HepG2 (cell line): ENCODE measurements around the gene NT5DC1. TPM values are rescaled to one million over a fixed set of nuclear protein-coding genes. Genes with fewer than 3 reads are reported as not detected.
A peak's percentile ranks its signal among the peaks of the same experiment; 100 is the strongest.

Source experiments
- ARNT2 ChIP-seq: sonication (generic); formaldehyde crosslinking; IDR thresholded peaks from 2 replicates; pipeline ENCODE4 v1.8.0; 2022; ENCODE audit warnings: mild to moderate bottlenecking, low read depth, missing genetic modification reagents, moderate library complexity
- FLYWCH1 ChIP-seq: sonication (generic); formaldehyde crosslinking; IDR thresholded peaks from 2 replicates; pipeline ENCODE4 v1.8.1; 2023; ENCODE audit warnings: mild to moderate bottlenecking, missing genetic modification reagents
- HBP1 ChIP-seq: IDR thresholded peaks from 2 replicates; pipeline ENCODE4 v1.6.1; 2016; ENCODE audit warnings: low read depth, control low read depth
- HNRNPLL ChIP-seq: fragments of 200-400 bp; formaldehyde crosslinking; IDR thresholded peaks from 2 replicates; pipeline ENCODE4 v1.6.1; 2017; ENCODE audit warnings: mild to moderate bottlenecking, low read depth, low read length; ENCODE audit not compliant: poor library complexity, severe bottlenecking
- IKZF4 ChIP-seq: sonication (generic); formaldehyde crosslinking; IDR thresholded peaks from 2 replicates; pipeline ENCODE4 v1.5.1; 2020; ENCODE audit warnings: borderline replicate concordance, mild to moderate bottlenecking, low read depth, missing genetic modification reagents; ENCODE audit errors: not compliant biosample characterization
- LCORL ChIP-seq, 2 experiments: fragments of 450-650 bp in 1 of 2; sonication (generic) in 1 of 2; formaldehyde crosslinking in 1 of 2; IDR thresholded peaks; 2 replicates each; pipeline versions ENCODE4 v1.5.0 to v1.6.1; 2017 to 2020; ENCODE audit warnings: antibody characterized with exemption in 1 of 2, missing genetic modification reagents in 1 of 2
- MIER3 ChIP-seq: IDR thresholded peaks from 2 replicates; pipeline ENCODE4 v1.6.1; 2016; ENCODE audit warnings: missing compliant biosample characterization, borderline replicate concordance
- NFRKB ChIP-seq: fragments of 450-650 bp; IDR thresholded peaks from 2 replicates; pipeline ENCODE4 v1.6.1; 2017
- NFYC ChIP-seq: IDR thresholded peaks from 2 replicates; pipeline ENCODE4 v1.6.1; 2016; ENCODE audit warnings: missing genetic modification reagents, missing compliant biosample characterization
- TARDBP ChIP-seq: sonication (generic); formaldehyde crosslinking; IDR thresholded peaks from 2 replicates; pipeline ENCODE4 v1.8.0; 2022; ENCODE audit warnings: mild to moderate bottlenecking, missing genetic modification reagents
- ZBTB3 ChIP-seq: sonication (generic); formaldehyde crosslinking; IDR thresholded peaks from 2 replicates; pipeline ENCODE4 v1.4.0; 2020; ENCODE audit warnings: low read depth, mild to moderate bottlenecking, moderate library complexity, missing genetic modification reagents, borderline replicate concordance
- ZNF20 ChIP-seq: sonication (generic); formaldehyde crosslinking; IDR thresholded peaks from 2 replicates; pipeline ENCODE4 v1.4.0; 2020; ENCODE audit warnings: mild to moderate bottlenecking, moderate library complexity, missing genetic modification reagents
- ZNF451 ChIP-seq: sonication (generic); formaldehyde crosslinking; IDR thresholded peaks from 2 replicates; pipeline ENCODE4 v1.5.0; 2020; ENCODE audit warnings: mild to moderate bottlenecking, missing genetic modification reagents
- ZNF512 ChIP-seq: sonication (generic); formaldehyde crosslinking; IDR thresholded peaks from 2 replicates; pipeline ENCODE4 v1.4.0; 2020; ENCODE audit warnings: mild to moderate bottlenecking, missing genetic modification reagents
- ZNF740 ChIP-seq: sonication (generic); formaldehyde crosslinking; IDR thresholded peaks from 2 replicates; pipeline ENCODE4 v1.4.0; 2020; ENCODE audit warnings: missing genetic modification reagents
- ZNF780A ChIP-seq: sonication (generic); formaldehyde crosslinking; IDR thresholded peaks from 2 replicates; pipeline ENCODE4 v1.8.0; 2022; ENCODE audit warnings: mild to moderate bottlenecking, missing genetic modification reagents, moderate library complexity
- ZNF792 ChIP-seq: IDR thresholded peaks from 2 replicates; pipeline ENCODE4 v1.6.1; 2016
- ZNF816 ChIP-seq: sonication (generic); formaldehyde crosslinking; IDR thresholded peaks from 2 replicates; pipeline ENCODE4 v1.8.0; 2022; ENCODE audit warnings: missing genetic modification reagents, mild to moderate bottlenecking, borderline replicate concordance
- polyA plus RNA-seq, 8 experiments: library from polyadenylated mRNA; depleted of rRNA in 3 of 8; stranded (reverse) in 7 of 8; unstranded in 1 of 8; fragments of >200 nt; fragmentation: Illumina TruSeq in 4 of 8; extraction: Trizol in 4 of 8; gene quantifications; 2 replicates each; pipeline versions ENCODE4 v1.2.1 to v1.2.3, GENCODE V29; 2011 to 2016; ENCODE audit warnings: low read depth in 4 of 8, missing spikeins in 1 of 8, mixed read lengths in 1 of 8; ENCODE audit not compliant: insufficient read depth in 1 of 8
- total RNA-seq, 5 experiments: library from RNA; depleted of rRNA; stranded (reverse); fragments of >200 nt; fragmentation: Illumina TruSeq; extraction: Trizol; gene quantifications; 2 replicates each; pipeline ENCODE4 v1.2.3, GENCODE V29; 2016; ENCODE audit warnings: low read depth in 1 of 5
- TF ChIP-seq, protein P1 (sequence below): sonication (generic); formaldehyde crosslinking; IDR thresholded peaks from 2 replicates; pipeline ENCODE4 v1.4.0; 2020; ENCODE audit warnings: missing genetic modification reagents, borderline replicate concordance

Gene NT5DC1
- total and polyA plus RNA-seq, 2 of the 13 experiments (the other 11 are each of a cell fraction or from before 2014, with no cell fraction given): 27.0 to 56.1 TPM

- TF ChIP-seq LCORL (IDR thresholded peaks at IDR 0.05) (0 out of 2 replicates have a peak, but pooled peaks have one; percentile 6), LCORL (CRISPR knock-in tag; IDR thresholded peaks at IDR 0.05) (0 out of 2 replicates have a peak, but pooled peaks have one; percentile 86), ZNF512 (CRISPR knock-in tag) (peak; percentile 83), ZNF740 (CRISPR knock-in tag) (no peak), TARDBP (CRISPR knock-in tag) (peak; percentile 91), ZNF816 (CRISPR knock-in tag) (0 out of 2 replicates have a peak, but pooled peaks have one; percentile 92), ZNF451 (CRISPR knock-in tag) (peak; percentile 84; the same call in 1 of the 2 replicates), IKZF4 (CRISPR knock-in tag) (peak; percentile 85), NFYC (CRISPR knock-in tag) (peak; percentile 89), HNRNPLL (peak; percentile 74), ZNF20 (CRISPR knock-in tag) (no peak), NFRKB (no peak), HBP1 (CRISPR knock-in tag) (peak; percentile 93), ZNF792 (CRISPR knock-in tag) (peak; percentile 72), MIER3 (CRISPR knock-in tag) (no peak), ZBTB3 (CRISPR knock-in tag) (peak; percentile 88; the same call in 1 of the 2 replicates), FLYWCH1 (no peak), ZNF780A (CRISPR knock-in tag) (0 out of 2 replicates have a peak, but pooled peaks have one; percentile 24), ARNT2 (peak; percentile 84)
- TF ChIP-seq, protein P1, sequence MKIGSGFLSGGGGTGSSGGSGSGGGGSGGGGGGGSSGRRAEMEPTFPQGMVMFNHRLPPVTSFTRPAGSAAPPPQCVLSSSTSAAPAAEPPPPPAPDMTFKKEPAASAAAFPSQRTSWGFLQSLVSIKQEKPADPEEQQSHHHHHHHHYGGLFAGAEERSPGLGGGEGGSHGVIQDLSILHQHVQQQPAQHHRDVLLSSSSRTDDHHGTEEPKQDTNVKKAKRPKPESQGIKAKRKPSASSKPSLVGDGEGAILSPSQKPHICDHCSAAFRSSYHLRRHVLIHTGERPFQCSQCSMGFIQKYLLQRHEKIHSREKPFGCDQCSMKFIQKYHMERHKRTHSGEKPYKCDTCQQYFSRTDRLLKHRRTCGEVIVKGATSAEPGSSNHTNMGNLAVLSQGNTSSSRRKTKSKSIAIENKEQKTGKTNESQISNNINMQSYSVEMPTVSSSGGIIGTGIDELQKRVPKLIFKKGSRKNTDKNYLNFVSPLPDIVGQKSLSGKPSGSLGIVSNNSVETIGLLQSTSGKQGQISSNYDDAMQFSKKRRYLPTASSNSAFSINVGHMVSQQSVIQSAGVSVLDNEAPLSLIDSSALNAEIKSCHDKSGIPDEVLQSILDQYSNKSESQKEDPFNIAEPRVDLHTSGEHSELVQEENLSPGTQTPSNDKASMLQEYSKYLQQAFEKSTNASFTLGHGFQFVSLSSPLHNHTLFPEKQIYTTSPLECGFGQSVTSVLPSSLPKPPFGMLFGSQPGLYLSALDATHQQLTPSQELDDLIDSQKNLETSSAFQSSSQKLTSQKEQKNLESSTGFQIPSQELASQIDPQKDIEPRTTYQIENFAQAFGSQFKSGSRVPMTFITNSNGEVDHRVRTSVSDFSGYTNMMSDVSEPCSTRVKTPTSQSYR (CRISPR knock-in tag): no peak
Measured at GRCh38 chr6:116279232-116280160, 178.8 kb downstream of the NT5DC1 start, which contains the start of gene TSPYL1 (continued).
